ENCODE measurements around the gene TULP1. TPM values are rescaled to one million over a fixed set of nuclear protein-coding genes. Genes with fewer than 3 reads are reported as not detected.
A peak's percentile ranks its signal among the peaks of the same experiment; 100 is the strongest.

The TULP1 gene
- total and polyA plus RNA-seq, 2 of the 13 experiments (the other 11 are each of a cell fraction or from before 2014, with no cell fraction given), result not detected

DNA sequence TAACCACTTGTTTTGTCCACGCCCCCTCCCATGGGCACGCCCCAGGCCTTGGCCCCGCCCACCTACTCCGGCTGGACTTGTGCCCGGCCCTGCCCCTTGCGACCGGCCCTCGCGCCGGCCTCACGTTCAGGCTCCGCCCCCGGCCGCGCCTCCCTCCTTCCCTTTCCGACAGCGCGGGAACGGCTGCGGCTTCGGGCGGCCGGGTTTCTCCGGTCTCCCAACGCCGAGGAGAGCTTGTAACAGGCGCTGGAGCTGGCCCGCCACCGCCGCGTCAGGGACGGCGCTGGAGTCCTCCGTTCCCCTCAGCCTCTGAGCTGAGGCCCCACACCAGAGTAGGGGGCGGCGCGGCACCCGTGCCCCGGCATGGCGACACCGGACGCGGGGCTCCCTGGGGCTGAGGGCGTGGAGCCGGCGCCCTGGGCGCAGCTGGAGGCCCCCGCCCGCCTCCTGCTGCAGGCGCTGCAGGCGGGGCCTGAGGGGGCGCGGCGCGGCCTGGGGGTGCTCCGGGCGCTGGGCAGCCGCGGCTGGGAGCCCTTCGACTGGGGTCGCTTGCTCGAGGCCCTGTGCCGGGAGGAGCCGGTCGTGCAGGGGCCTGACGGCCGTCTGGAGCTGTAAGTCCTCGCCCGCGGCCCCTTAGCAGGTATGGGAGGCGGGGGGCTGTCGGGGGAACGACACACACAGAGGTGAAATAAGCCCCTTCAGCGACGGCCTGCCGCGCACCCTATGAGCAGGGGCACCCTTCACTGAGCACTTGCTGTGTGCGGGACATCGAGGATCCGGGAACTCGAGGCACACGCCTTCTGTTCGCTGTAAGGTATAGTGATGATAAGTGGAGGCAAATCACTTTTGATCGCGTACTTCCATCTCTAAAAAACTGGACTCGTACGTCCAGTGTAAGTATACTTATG lies 60.3 kb downstream of the TULP1 start, which contains the start of gene FANCE (continued):
- TF ChIP-seq ZUFSP (CRISPR knock-in tag; IDR thresholded peaks at IDR 0.05; ENCODE audit: borderline replicate concordance) (no peak), ZNF296 (CRISPR knock-in tag; conservative IDR thresholded peaks at IDR 0.05) (no peak), ZNF275 (CRISPR knock-in tag; IDR thresholded peaks at IDR 0.05; ENCODE audit: borderline replicate concordance) (no peak), ZC3H13 (CRISPR knock-in tag; IDR thresholded peaks at IDR 0.05) (peak; percentile 67), YEATS2 (CRISPR knock-in tag; IDR thresholded peaks at IDR 0.05; ENCODE audit: borderline replicate concordance) (peak; percentile 83; the same call in 1 of the 2 replicates), MTERF4 (CRISPR knock-in tag; IDR thresholded peaks at IDR 0.05) (no peak), TP53 (CRISPR knock-in tag; conservative IDR thresholded peaks at IDR 0.05) (no peak), ZNF282 (IDR thresholded peaks at IDR 0.05; ENCODE audit: partially characterized antibody) (no peak), ZNF274 (CRISPR knock-in tag; IDR thresholded peaks at IDR 0.05) (peak; percentile 56; the same call in 1 of the 2 replicates), ZKSCAN5 (CRISPR knock-in tag; IDR thresholded peaks at IDR 0.05) (0 out of 2 replicates have a peak, but pooled peaks have one; percentile 5), ELK4 (CRISPR knock-in tag; IDR thresholded peaks at IDR 0.05; ENCODE audit: borderline replicate concordance) (no peak), ZNF496 (CRISPR knock-in tag; IDR thresholded peaks at IDR 0.05; ENCODE audit: insufficient replicate concordance) (no peak), ZNF276 (CRISPR knock-in tag; IDR thresholded peaks at IDR 0.05; ENCODE audit: low read depth) (no peak), ZNF160 (CRISPR knock-in tag; IDR thresholded peaks at IDR 0.05) (0 out of 2 replicates have a peak, but pooled peaks have one; percentile 39), ZNF891 (CRISPR knock-in tag; IDR thresholded peaks at IDR 0.05) (peak; percentile 61; the same call in 1 of the 2 replicates)
- TF ChIP-seq, protein P1, sequence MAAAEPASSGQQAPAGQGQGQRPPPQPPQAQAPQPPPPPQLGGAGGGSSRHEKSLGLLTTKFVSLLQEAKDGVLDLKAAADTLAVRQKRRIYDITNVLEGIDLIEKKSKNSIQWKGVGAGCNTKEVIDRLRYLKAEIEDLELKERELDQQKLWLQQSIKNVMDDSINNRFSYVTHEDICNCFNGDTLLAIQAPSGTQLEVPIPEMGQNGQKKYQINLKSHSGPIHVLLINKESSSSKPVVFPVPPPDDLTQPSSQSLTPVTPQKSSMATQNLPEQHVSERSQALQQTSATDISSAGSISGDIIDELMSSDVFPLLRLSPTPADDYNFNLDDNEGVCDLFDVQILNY (CRISPR knock-in tag; conservative IDR thresholded peaks at IDR 0.05), result peak; percentile 94
- TF ChIP-seq, protein P2, sequence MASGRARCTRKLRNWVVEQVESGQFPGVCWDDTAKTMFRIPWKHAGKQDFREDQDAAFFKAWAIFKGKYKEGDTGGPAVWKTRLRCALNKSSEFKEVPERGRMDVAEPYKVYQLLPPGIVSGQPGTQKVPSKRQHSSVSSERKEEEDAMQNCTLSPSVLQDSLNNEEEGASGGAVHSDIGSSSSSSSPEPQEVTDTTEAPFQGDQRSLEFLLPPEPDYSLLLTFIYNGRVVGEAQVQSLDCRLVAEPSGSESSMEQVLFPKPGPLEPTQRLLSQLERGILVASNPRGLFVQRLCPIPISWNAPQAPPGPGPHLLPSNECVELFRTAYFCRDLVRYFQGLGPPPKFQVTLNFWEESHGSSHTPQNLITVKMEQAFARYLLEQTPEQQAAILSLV (CRISPR knock-in tag; IDR thresholded peaks at IDR 0.05; ENCODE audit: borderline replicate concordance), result peak; percentile 86; the same call in 1 of the 2 replicates
